Right lobe of liver (tissue), 4 donors: ENCODE data around the gene EPHA6.

Source experiments
- CTCF ChIP-seq, 4 donors: fragments of 200-600 bp in 3 of 4; fragments of 450-650 bp in 1 of 4; IDR thresholded peaks; one replicate each; pipeline versions ENCODE4 v1.5.1 to v1.8.0; 2016 to 2022; ENCODE audit warnings: antibody characterized with exemption in 4 of 4, mild to moderate bottlenecking in 2 of 4
- POLR2A ChIP-seq: fragments of 450-650 bp; IDR thresholded peaks from one replicate; pipeline ENCODE4 v1.6.1; 2017; ENCODE audit warnings: antibody characterized with exemption, mild to moderate bottlenecking
- donor health status: DM: no; HTN: no; CAD: no.
- donor health status: DM: no; HTN: no; CAD: no.
- donor health status: DM: no; HTN: yes; CAD: no.

GRCh38 chr3:97742036-97742435, 927.6 kb downstream of the EPHA6 start:
- no peak for TF ChIP-seq POLR2A
- TF ChIP-seq CTCF (IDR thresholded peaks at IDR 0.05) = no peak
